NB4 (cell line): Measurements from ENCODE around the gene TP53BP1.

Experiments
- MYC ChIP-seq: IDR thresholded peaks from 2 replicates; pipeline ENCODE4 v1.6.1; 2011; ENCODE audit warnings: low read depth, low read length
- POLR2A ChIP-seq: IDR thresholded peaks from 2 replicates; pipeline ENCODE4 v1.6.1; 2011; ENCODE audit warnings: mild to moderate bottlenecking; ENCODE audit not compliant: insufficient read length; ENCODE audit errors: extremely low read depth
- TF ChIP-seq, protein P1 (sequence below): IDR thresholded peaks from one replicate; pipeline ENCODE4 v1.5.1; 2012; ENCODE audit warnings: low read depth, low read length
- TF ChIP-seq, protein P2 (sequence below): IDR thresholded peaks from 2 replicates; pipeline ENCODE4 v1.6.1; 2011; ENCODE audit warnings: low read depth, low read length

DNA sequence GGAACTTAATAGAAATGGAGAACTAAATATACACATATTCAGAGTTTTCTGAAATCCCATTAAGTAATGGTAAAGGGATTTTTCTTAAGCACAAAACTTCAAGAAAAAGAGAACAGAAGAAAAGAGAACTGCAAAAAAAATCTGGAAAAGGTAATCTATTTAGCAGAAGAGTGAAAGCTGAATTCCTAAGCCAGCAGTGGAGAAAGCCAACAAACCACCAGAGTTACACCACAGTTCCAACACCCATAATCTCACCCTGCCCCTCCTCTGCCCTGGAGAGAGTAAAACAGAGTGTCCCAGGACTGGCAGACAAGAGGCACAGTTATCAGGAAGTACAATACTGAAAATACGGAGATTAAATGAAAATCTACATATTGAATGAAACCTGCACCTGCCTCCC is 29.4 kb downstream of the TP53BP1 start:
- TF ChIP-seq, protein P1, sequence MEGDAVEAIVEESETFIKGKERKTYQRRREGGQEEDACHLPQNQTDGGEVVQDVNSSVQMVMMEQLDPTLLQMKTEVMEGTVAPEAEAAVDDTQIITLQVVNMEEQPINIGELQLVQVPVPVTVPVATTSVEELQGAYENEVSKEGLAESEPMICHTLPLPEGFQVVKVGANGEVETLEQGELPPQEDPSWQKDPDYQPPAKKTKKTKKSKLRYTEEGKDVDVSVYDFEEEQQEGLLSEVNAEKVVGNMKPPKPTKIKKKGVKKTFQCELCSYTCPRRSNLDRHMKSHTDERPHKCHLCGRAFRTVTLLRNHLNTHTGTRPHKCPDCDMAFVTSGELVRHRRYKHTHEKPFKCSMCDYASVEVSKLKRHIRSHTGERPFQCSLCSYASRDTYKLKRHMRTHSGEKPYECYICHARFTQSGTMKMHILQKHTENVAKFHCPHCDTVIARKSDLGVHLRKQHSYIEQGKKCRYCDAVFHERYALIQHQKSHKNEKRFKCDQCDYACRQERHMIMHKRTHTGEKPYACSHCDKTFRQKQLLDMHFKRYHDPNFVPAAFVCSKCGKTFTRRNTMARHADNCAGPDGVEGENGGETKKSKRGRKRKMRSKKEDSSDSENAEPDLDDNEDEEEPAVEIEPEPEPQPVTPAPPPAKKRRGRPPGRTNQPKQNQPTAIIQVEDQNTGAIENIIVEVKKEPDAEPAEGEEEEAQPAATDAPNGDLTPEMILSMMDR: no peak
- TF ChIP-seq, protein P2, sequence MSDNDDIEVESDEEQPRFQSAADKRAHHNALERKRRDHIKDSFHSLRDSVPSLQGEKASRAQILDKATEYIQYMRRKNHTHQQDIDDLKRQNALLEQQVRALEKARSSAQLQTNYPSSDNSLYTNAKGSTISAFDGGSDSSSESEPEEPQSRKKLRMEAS: no peak
- TF ChIP-seq POLR2A: no peak
- TF ChIP-seq MYC: no peak
